H1 (cell line): ENCODE measurements around the gene PLD3. TPM values are rescaled to one million over a fixed set of nuclear protein-coding genes. Genes with fewer than 3 reads are reported as not detected.

Experiments
- EGR1 ChIP-seq: IDR thresholded peaks from 2 replicates; pipeline ENCODE4 v1.6.1; 2011; ENCODE audit warnings: low read depth, low read length, borderline replicate concordance
- SIN3A ChIP-seq, 2 experiments: IDR thresholded peaks in 1 of 2; conservative IDR thresholded peaks in 1 of 2; 2 replicates each; pipeline ENCODE4 v1.6.1; 2011 to 2012; ENCODE audit warnings: low read length in 2 of 2, improper control_type of control experiment in 1 of 2, low read depth in 1 of 2, mild to moderate bottlenecking in 1 of 2
- polyA plus RNA-seq, 7 experiments: library from polyadenylated mRNA; depleted of rRNA in 3 of 7; stranded (reverse) in 5 of 7; unstranded in 2 of 7; fragments of >200 nt in 5 of 7; fragments of 200-250 nt in 2 of 7; gene quantifications; 1 replicate in 5 of 7; 2 replicates in 1 of 7; 4 replicates in 1 of 7; pipeline versions ENCODE4 v1.2.1 to v1.2.3, GENCODE V29; 2011 to 2013; ENCODE audit warnings: missing spikeins in 2 of 7, mixed read lengths in 2 of 7
- total RNA-seq: library from RNA; stranded (reverse); fragmentation: NEBNext Ultra II Directional; extraction: Animal tissue kit (Norgen Biotek cat#: 25700); gene quantifications from 2 replicates; pipeline ENCODE4 v1.2.1, GENCODE V29; 2021

Gene PLD3
- total and polyA plus RNA-seq, 2 of the 8 experiments (the other 6 are each of a cell fraction or from before 2014, with no cell fraction given) = 180 to 543 TPM

- no peak for TF ChIP-seq SIN3A (conservative IDR thresholded peaks at IDR 0.05 in 1 of 2, IDR thresholded peaks at IDR 0.05 in 1 of 2; ENCODE audit: low read depth in 1 of 2, low read length in 2 of 2)
- TF ChIP-seq EGR1 = no peak
Measured at GRCh38 chr19:40392123-40392522, 43.6 kb downstream of the PLD3 start (continued).
